Endodermal cell (in vitro differentiated cells): ENCODE data around the gene SIAH3. TPM values are rescaled to one million over a fixed set of nuclear protein-coding genes. Genes with fewer than 3 reads are reported as not detected.
A peak's percentile ranks its signal among the peaks of the same experiment; 100 is the strongest.
"Not testable (repeated sequence)": the region's sequence is repeated elsewhere in the genome, so short reads cannot be mapped to it uniquely, and the experiment has no call there.

ENCODE experiments used
- DNase-seq: peaks from one replicate; pipeline ENCODE4 v3.0.0-alpha.2; 2017
- H3K27ac ChIP-seq: 2 replicates; pipeline ENCODE4 v1.5.1; 2013; ENCODE audit warnings: mild to moderate bottlenecking, low read depth, low read length, moderate library complexity
- H3K27me3 ChIP-seq: 2 replicates; pipeline ENCODE4 v1.6.1; 2013; ENCODE audit warnings: mild to moderate bottlenecking, low read length, moderate library complexity; ENCODE audit not compliant: insufficient read depth, control insufficient read depth, poor library complexity, severe bottlenecking
- H3K36me3 ChIP-seq: 2 replicates; pipeline ENCODE4 v1.7.0; 2013; ENCODE audit warnings: mild to moderate bottlenecking, low read length, moderate library complexity; ENCODE audit not compliant: control insufficient read depth, insufficient read depth
- H3K4me1 ChIP-seq: one replicate; pipeline ENCODE4 v1.7.0; 2013; ENCODE audit warnings: low read length; ENCODE audit not compliant: control insufficient read depth, insufficient read depth
- H3K4me3 ChIP-seq: 2 replicates; pipeline ENCODE4 v1.5.1; 2013; ENCODE audit warnings: mild to moderate bottlenecking, low read length, moderate library complexity
- H3K9ac ChIP-seq: 2 replicates; pipeline ENCODE4 v1.6.1; 2013; ENCODE audit warnings: mild to moderate bottlenecking, low read length, moderate library complexity; ENCODE audit not compliant: poor library complexity, severe bottlenecking; ENCODE audit errors: extremely low read depth
- H3K9me3 ChIP-seq: 2 replicates; pipeline ENCODE4 v1.6.1; 2013; ENCODE audit warnings: mild to moderate bottlenecking, low read length, moderate library complexity; ENCODE audit not compliant: control insufficient read depth
- H3K27ac Mint-ChIP-seq: 2 replicates; pipeline ENCODE4 v1.8.0; 2020; ENCODE audit warnings: mixed read lengths
- H3K27me3 Mint-ChIP-seq: 2 replicates; pipeline ENCODE4 v1.8.0; 2021; ENCODE audit warnings: mild to moderate bottlenecking, mixed read lengths; ENCODE audit not compliant: insufficient read depth
- H3K36me3 Mint-ChIP-seq: 2 replicates; pipeline ENCODE4 v1.8.0; 2020; ENCODE audit warnings: low read depth, mixed read lengths
- H3K4me1 Mint-ChIP-seq: 2 replicates; pipeline ENCODE4 v1.8.0; 2020; ENCODE audit warnings: mixed read lengths
- H3K4me3 Mint-ChIP-seq: 2 replicates; pipeline ENCODE4 v1.8.0; 2020; ENCODE audit warnings: mild to moderate bottlenecking, moderate library complexity, mixed read lengths
- H3K9me3 Mint-ChIP-seq: 2 replicates; pipeline ENCODE4 v1.8.0; 2020; ENCODE audit warnings: mild to moderate bottlenecking, mixed read lengths
- CTCF ChIP-seq: fragments of 200-600 bp; sonication (generic); conservative IDR thresholded peaks from 2 replicates; pipeline ENCODE4 v1.5.0; 2021; ENCODE audit warnings: antibody characterized with exemption, mild to moderate bottlenecking
- WGBS, 2 experiments: methylation state at CpG; one replicate each; pipeline versions ENCODE4 v1.1.5 to v1.1.7; 2013; ENCODE audit warnings: missing lambda C conversion rate in 2 of 2, mixed read lengths in 1 of 2; ENCODE audit not compliant: insufficient coverage in 1 of 2, insufficient read length in 1 of 2; 5-methylcytosine and 5-hydroxymethylcytosine counted together
- total RNA-seq, 2 donors: library from RNA; stranded (reverse); fragmentation: NEBNext Ultra II Directional in 1 of 2; extraction: Animal tissue kit (Norgen Biotek cat#: 25700) in 1 of 2; gene quantifications; 2 replicates in 1 of 2; 3 replicates in 1 of 2; pipeline ENCODE4 v1.2.1, GENCODE V29; 2021

The SIAH3 gene
- total RNA-seq, 2 donors from 2014 or later = not detected

- Mint-ChIP-seq H3K4me3 (no peak overlapping the region), H3K36me3 (no peaks in the 10 kb centered on the region), H3K9me3 (no peaks in the 10 kb centered on the region), H3K4me1 (peaks cover 7% of the 10 kb centered on the region), H3K27me3 (peaks cover 24% of the 10 kb centered on the region), H3K27ac (no peak overlapping the region)
- Histone ChIP-seq H3K9ac (no peak overlapping the region), H3K36me3 (no peaks in the 10 kb centered on the region), H3K27me3 (no peaks in the 10 kb centered on the region), H3K4me1 (no peaks in the 10 kb centered on the region), H3K9me3 (no peaks in the 10 kb centered on the region), H3K27ac (no peak overlapping the region), H3K4me3 (no peak overlapping the region)
- no peak for TF ChIP-seq CTCF
- WGBS, 2 experiments = 97 to 100% methylated on average over 5 to 9 of the region's 9 CpGs
- no peak for DNase-seq
Observed at GRCh38 chr13:45875951-45876350, 24.4 kb upstream of the SIAH3 start.

- H3K9me3 ChIP-seq = no peaks in the 10 kb centered on the region
- peaks cover 14% of the 10 kb centered on the region for H3K27me3 Mint-ChIP-seq
- H3K4me3 Mint-ChIP-seq = no peak overlapping the region
- H3K36me3 ChIP-seq = no peaks in the 10 kb centered on the region
- H3K4me1 ChIP-seq = no peaks in the 10 kb centered on the region
- no peaks in the 10 kb centered on the region for H3K36me3 Mint-ChIP-seq
- peaks cover 7% of the 10 kb centered on the region for H3K4me1 Mint-ChIP-seq
- no peaks in the 10 kb centered on the region for H3K27me3 ChIP-seq
- H3K27ac Mint-ChIP-seq = peak overlapping the region; percentile 19
- no peak overlapping the region for H3K9ac ChIP-seq
- DNase-seq = peak; percentile 56
- H3K27ac ChIP-seq = no peak overlapping the region
- no peaks in the 10 kb centered on the region for H3K9me3 Mint-ChIP-seq
- no peak for TF ChIP-seq CTCF
- 48 to 51% methylated on average over 7 to 8 of the region's 8 CpGs for WGBS, 2 experiments
- no peak overlapping the region for H3K4me3 ChIP-seq
Observed at GRCh38 chr13:45873491-45874325, 22.2 kb upstream of the SIAH3 start.

- Mint-ChIP-seq H3K36me3 (no peaks in the 10 kb centered on the region), H3K27me3 (peaks cover 7% of the 10 kb centered on the region), H3K9me3 (no peaks in the 10 kb centered on the region), H3K4me3 (no peak overlapping the region), H3K27ac (no peak overlapping the region), H3K4me1 (peaks cover 7% of the 10 kb centered on the region)
- Histone ChIP-seq H3K9ac (no peak overlapping the region), H3K9me3 (no peaks in the 10 kb centered on the region), H3K4me3 (no peak overlapping the region), H3K27ac (no peak overlapping the region), H3K4me1 (no peaks in the 10 kb centered on the region), H3K36me3 (no peaks in the 10 kb centered on the region), H3K27me3 (no peaks in the 10 kb centered on the region)
- no peak for DNase-seq
- no peak for TF ChIP-seq CTCF
- WGBS, 2 experiments = 70 to 84% methylated on average over 2 to 3 of the region's 3 CpGs
Observed at GRCh38 chr13:45872566-45872965, 21.0 kb upstream of the SIAH3 start.

GRCh38 chr13:45871201-45871600, 19.6 kb upstream of the SIAH3 start:
- WGBS, 2 experiments = 90 to 95% methylated on average over 2 to 5 of the region's 6 CpGs
- not testable (repeated sequence) for H3K27me3 ChIP-seq, H3K27me3 Mint-ChIP-seq, DNase-seq, H3K27ac Mint-ChIP-seq, H3K4me3 Mint-ChIP-seq, H3K9me3 Mint-ChIP-seq, H3K27ac ChIP-seq, H3K36me3 ChIP-seq, H3K9me3 ChIP-seq, H3K4me3 ChIP-seq, H3K9ac ChIP-seq, H3K36me3 Mint-ChIP-seq, H3K4me1 Mint-ChIP-seq, H3K4me1 ChIP-seq
